Adrenal gland (tissue), 5 donors: Measurements from ENCODE around the gene NEUROD1.

Experiments used
- POLR2A ChIP-seq, 2 donors: fragments of 450-650 bp; IDR thresholded peaks; one replicate each; pipeline ENCODE4 v1.6.1; 2017; ENCODE audit warnings: antibody characterized with exemption in 2 of 2, mild to moderate bottlenecking in 2 of 2, moderate library complexity in 1 of 2
- TF ChIP-seq, protein P1 (sequence below), 6 experiments: fragments of 450-650 bp in 4 of 6; fragments of 200-600 bp in 2 of 6; sonication (generic) in 1 of 6; IDR thresholded peaks; 1 replicate in 5 of 6; 2 replicates in 1 of 6; pipeline versions ENCODE4 v1.5.1 to v1.8.0; 2016 to 2021; ENCODE audit warnings: antibody characterized with exemption in 6 of 6, mild to moderate bottlenecking in 2 of 6, moderate library complexity in 1 of 6
- donor health status: DM: no; HTN: no; CAD: no.

DNA sequence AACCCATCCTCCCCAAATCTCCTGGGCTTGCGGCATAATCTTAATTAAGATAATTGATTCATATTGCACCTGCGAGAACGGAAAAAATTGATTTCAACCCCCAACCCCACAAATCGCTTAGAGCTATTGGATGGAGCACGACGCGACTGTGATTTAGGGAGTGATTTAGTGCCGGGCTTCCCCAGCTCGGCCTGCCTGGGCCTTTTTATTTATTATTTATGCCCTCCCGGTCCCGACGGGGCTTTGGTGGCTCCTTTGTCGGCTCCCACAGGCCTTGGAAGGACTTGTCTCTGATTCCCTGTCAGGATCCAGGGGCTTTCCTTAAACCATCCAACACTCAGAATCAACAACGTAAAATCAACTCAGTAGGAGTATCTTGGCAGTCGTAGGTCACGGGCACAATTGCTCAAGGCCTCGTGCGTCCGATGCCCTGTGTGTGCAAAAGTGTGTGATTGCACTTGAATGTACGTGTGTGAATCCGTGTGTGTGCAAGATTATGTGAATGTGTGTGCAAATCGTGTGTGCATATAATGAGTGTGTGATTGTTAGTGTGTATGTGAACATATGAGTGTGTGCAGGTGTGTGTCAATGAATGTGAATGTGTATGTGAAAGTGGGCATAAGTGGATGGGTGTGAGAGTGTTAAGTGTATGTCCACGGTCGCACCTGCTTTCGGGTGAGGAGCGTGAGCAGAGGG, 4.3 kb upstream of the NEUROD1 start:
- TF ChIP-seq, protein P1, sequence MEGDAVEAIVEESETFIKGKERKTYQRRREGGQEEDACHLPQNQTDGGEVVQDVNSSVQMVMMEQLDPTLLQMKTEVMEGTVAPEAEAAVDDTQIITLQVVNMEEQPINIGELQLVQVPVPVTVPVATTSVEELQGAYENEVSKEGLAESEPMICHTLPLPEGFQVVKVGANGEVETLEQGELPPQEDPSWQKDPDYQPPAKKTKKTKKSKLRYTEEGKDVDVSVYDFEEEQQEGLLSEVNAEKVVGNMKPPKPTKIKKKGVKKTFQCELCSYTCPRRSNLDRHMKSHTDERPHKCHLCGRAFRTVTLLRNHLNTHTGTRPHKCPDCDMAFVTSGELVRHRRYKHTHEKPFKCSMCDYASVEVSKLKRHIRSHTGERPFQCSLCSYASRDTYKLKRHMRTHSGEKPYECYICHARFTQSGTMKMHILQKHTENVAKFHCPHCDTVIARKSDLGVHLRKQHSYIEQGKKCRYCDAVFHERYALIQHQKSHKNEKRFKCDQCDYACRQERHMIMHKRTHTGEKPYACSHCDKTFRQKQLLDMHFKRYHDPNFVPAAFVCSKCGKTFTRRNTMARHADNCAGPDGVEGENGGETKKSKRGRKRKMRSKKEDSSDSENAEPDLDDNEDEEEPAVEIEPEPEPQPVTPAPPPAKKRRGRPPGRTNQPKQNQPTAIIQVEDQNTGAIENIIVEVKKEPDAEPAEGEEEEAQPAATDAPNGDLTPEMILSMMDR (IDR thresholded peaks at IDR 0.05) = no peak
- TF ChIP-seq POLR2A (IDR thresholded peaks at IDR 0.05) = no peak
